T-helper 1 cell (primary cell): Measurements from ENCODE around the gene TSPEAR.

Experiments used
- DNase-seq, 5 donors: peaks; one replicate each; pipeline ENCODE4 v3.0.0-alpha.2; 2012 to 2020

The TSPEAR gene

GRCh38 chr21:44718571-44718970 is 7.2 kb upstream of the TSPEAR start:
- DNase-seq = no peak

GRCh38 chr21:44718093-44718492 is 6.7 kb upstream of the TSPEAR start:
- DNase-seq = no peak

- no peak for DNase-seq
These were observed 5.6 kb upstream of the TSPEAR start for GRCh38 chr21:44716984-44717383.

- no peak for DNase-seq
These were observed 3.5 kb upstream of the TSPEAR start for GRCh38 chr21:44714905-44715304.

GRCh38 chr21:44713846-44714245 is 2.5 kb upstream of the TSPEAR start:
- DNase-seq = no peak

GRCh38 chr21:44713130-44713529 is 1.8 kb upstream of the TSPEAR start:
- DNase-seq = no peak

GRCh38 chr21:44712203-44713028 is 1.0 kb upstream of the TSPEAR start:
- no peak for DNase-seq

- DNase-seq = no peak
These were observed 531 bp downstream of the TSPEAR start for GRCh38 chr21:44710756-44711326.

- DNase-seq = no peak
These were observed 1.1 kb downstream of the TSPEAR start for GRCh38 chr21:44710294-44710665.

GRCh38 chr21:44709426-44710293 is 1.7 kb downstream of the TSPEAR start:
- no peak for DNase-seq

- no peak for DNase-seq
These were observed 2.4 kb downstream of the TSPEAR start for GRCh38 chr21:44708866-44709425.

GRCh38 chr21:44708213-44708865 is 3.0 kb downstream of the TSPEAR start:
- DNase-seq = no peak

GRCh38 chr21:44706706-44707581 is 4.4 kb downstream of the TSPEAR start:
- no peak for DNase-seq

GRCh38 chr21:44706026-44706705 is 5.2 kb downstream of the TSPEAR start:
- no peak for DNase-seq

- no peak for DNase-seq
These were observed 6.8 kb downstream of the TSPEAR start for GRCh38 chr21:44704636-44705001.

- DNase-seq = no peak
These were observed 7.4 kb downstream of the TSPEAR start for GRCh38 chr21:44703731-44704635.

GRCh38 chr21:44702973-44703730 is 8.2 kb downstream of the TSPEAR start:
- DNase-seq = no peak

GRCh38 chr21:44702111-44702972 is 9.0 kb downstream of the TSPEAR start:
- no peak for DNase-seq
